Diencephalon (tissue), 1 donor: ENCODE data around the gene UBE2L3. TPM values are rescaled to one million over a fixed set of nuclear protein-coding genes. Genes with fewer than 3 reads are reported as not detected.
A peak's percentile ranks its signal among the peaks of the same experiment; 100 is the strongest.

Source experiments
- small RNA-seq: library from RNA; depleted of rRNA; stranded (forward); fragments of <200 nt; gene quantifications from one replicate; pipeline ENCODE3, GENCODE V24; 2014
- total RNA-seq: library from RNA; depleted of rRNA; stranded (reverse); fragments of >200 nt; gene quantifications from one replicate; pipeline ENCODE4 v1.2.3, GENCODE V29; 2014

UBE2L3 gene
- 44.1 TPM for total RNA-seq

GRCh38 chr22:21567456-21568346, at the start of gene UBE2L3:
Gene UBE2L3, plus strand, starts transcription at chr22:21567714. Its CDS starts 31 bp downstream, at chr22:21567745.

GRCh38 chr22:21551361-21551760, 16.2 kb upstream of the UBE2L3 start, which contains the start of gene RIMBP3C:
Gene RIMBP3C, minus strand, starts transcription at chr22:21551461. Its CDS starts 485 bp downstream, at chr22:21550976.

GRCh38 chr22:21629255-21630149, 62.0 kb downstream of the UBE2L3 start, which contains the start of gene YDJC:
Gene YDJC, minus strand, starts transcription at chr22:21630022. Its CDS starts 8 bp downstream, at chr22:21630014.

GRCh38 chr22:21632237-21632895, 64.9 kb downstream of the UBE2L3 start, which contains the start of gene CCDC116:
Gene CCDC116, plus strand, starts transcription at chr22:21632760. Its CDS starts 422 bp downstream, at chr22:21633182.

GRCh38 chr22:21641789-21642583, 74.5 kb downstream of the UBE2L3 start, which contains the start of gene SDF2L1:
Gene SDF2L1, plus strand, starts transcription at chr22:21642302. Its CDS starts 35 bp downstream, at chr22:21642337.

Small RNA genes lying within 50 kb of the gene (small RNA-seq; reads per million reads assigned to genes)
- gene MIR301B, result 7.7 reads per million, percentile 93 among the genes with 10 or more reads in this experiment
- not detected for gene RF00492
- gene RN7SKP221, result not detected

Other genes with a start within 250 kb of the UBE2L3 start
- 1.2 TPM for gene RIMBP3B, start 184.0 kb upstream of the UBE2L3 start, total RNA-seq
- gene HIC2, start 150.3 kb upstream of the UBE2L3 start, total RNA-seq, result 8.5 TPM
- 6.0 TPM for gene TMEM191C, start 100.3 kb upstream of the UBE2L3 start, total RNA-seq
- gene RIMBP3C, start 16.3 kb upstream of the UBE2L3 start, total RNA-seq, result 0.69 TPM
- 5.5 TPM for gene YDJC, start 62.3 kb downstream of the UBE2L3 start, total RNA-seq
- gene CCDC116, start 65.0 kb downstream of the UBE2L3 start, total RNA-seq, result 0.23 TPM
- gene SDF2L1, start 74.6 kb downstream of the UBE2L3 start, total RNA-seq, result 5.5 TPM
- gene PPIL2, start 98.3 kb downstream of the UBE2L3 start, total RNA-seq, result 24.9 TPM
- gene YPEL1, start 168.1 kb downstream of the UBE2L3 start, total RNA-seq, result 48.4 TPM